ENCODE measurements around the gene SLC7A6OS.

The SLC7A6OS gene

GRCh38 chr16:68250951-68251350 is 59.8 kb downstream of the SLC7A6OS start:
- in situ Hi-C loops (cut with HindIII; ENCODE audit: low sequenced_read_pairs): no loop called here
- TF ChIP-seq CTCF (IDR thresholded peaks at IDR 0.05; ENCODE audit: low read depth, low read length): no peak
- no peak for DNase-seq (ENCODE audit: low read depth, low spot score)
- H3K4me3 ChIP-seq (ENCODE audit: low read depth, low read length): no peak overlapping the region

- in situ Hi-C loops (cut with HindIII; ENCODE audit: low sequenced_read_pairs): no loop called here
- no peak for DNase-seq (ENCODE audit: low read depth, low spot score)
- no peak overlapping the region for H3K4me3 ChIP-seq (ENCODE audit: low read depth, low read length)
- TF ChIP-seq CTCF (IDR thresholded peaks at IDR 0.05; ENCODE audit: low read depth, low read length): no peak
These were observed 61.4 kb downstream of the SLC7A6OS start for GRCh38 chr16:68249371-68249770.
